ENCODE measurements around the gene DRD4. TPM values are rescaled to one million over a fixed set of nuclear protein-coding genes. Genes with fewer than 3 reads are reported as not detected.

Gene DRD4
- total and polyA plus RNA-seq, 2 of the 13 experiments (the other 11 are each of a cell fraction or from before 2014, with no cell fraction given): 0.09 to 0.13 TPM

- TF ChIP-seq KIAA2018 (CRISPR knock-in tag; IDR thresholded peaks at IDR 0.05; ENCODE audit: borderline replicate concordance) (no peak), RARG (CRISPR knock-in tag; IDR thresholded peaks at IDR 0.05; ENCODE audit: low read depth) (no peak), DNMT1 (CRISPR knock-in tag; IDR thresholded peaks at IDR 0.05) (no peak), KDM6A (CRISPR knock-in tag; IDR thresholded peaks at IDR 0.05; ENCODE audit: low read depth) (peak; percentile 42; the same call in 1 of the 2 replicates), REST (IDR thresholded peaks at IDR 0.05; ENCODE audit: borderline replicate concordance in 1 of 2, low read depth in 1 of 2, low read length in 2 of 2) (no peak), ZNF724P (CRISPR knock-in tag; IDR thresholded peaks at IDR 0.05; ENCODE audit: borderline replicate concordance) (no peak), CBFB (CRISPR knock-in tag; IDR thresholded peaks at IDR 0.05) (peak; percentile 38; the same call in 1 of the 2 replicates), ZBTB20 (CRISPR knock-in tag; IDR thresholded peaks at IDR 0.05; ENCODE audit: borderline replicate concordance, low read depth) (0 out of 2 replicates have a peak, but pooled peaks have one; percentile 39), STAT5B (CRISPR knock-in tag; IDR thresholded peaks at IDR 0.05) (no peak), EEA1 (CRISPR knock-in tag; IDR thresholded peaks at IDR 0.05; ENCODE audit: borderline replicate concordance) (no peak), SP2 (CRISPR knock-in tag; IDR thresholded peaks at IDR 0.05) (no peak), ZBTB42 (CRISPR knock-in tag; IDR thresholded peaks at IDR 0.05) (no peak), TOPORS (CRISPR knock-in tag; IDR thresholded peaks at IDR 0.05) (no peak), ZNF788 (CRISPR knock-in tag; IDR thresholded peaks at IDR 0.05; ENCODE audit: borderline replicate concordance) (peak; percentile 78; the same call in 1 of the 2 replicates), MTA3 (CRISPR knock-in tag; IDR thresholded peaks at IDR 0.05) (no peak), PHF5A (CRISPR knock-in tag; IDR thresholded peaks at IDR 0.05; ENCODE audit: low read depth, unreplicated experiment) (peak; percentile 86), MEIS2 (CRISPR knock-in tag; IDR thresholded peaks at IDR 0.05) (peak; percentile 49; the same call in 1 of the 2 replicates), JARID2 (CRISPR knock-in tag; IDR thresholded peaks at IDR 0.05; ENCODE audit: insufficient replicate concordance) (no peak), TFAP4 (IDR thresholded peaks at IDR 0.05; ENCODE audit: borderline replicate concordance, low read depth) (peak; percentile 48; the same call in 1 of the 2 replicates)
Observed at GRCh38 chr11:587978-588380, 49.1 kb upstream of the DRD4 start (continued).

All from HepG2 (cell line).